GM12878 (cell line): Measurements from ENCODE around the gene GRIA4.

Experiments
- DPF2 ChIP-seq: fragments of 450-650 bp; IDR thresholded peaks from 2 replicates; pipeline ENCODE4 v1.6.1; 2017; ENCODE audit warnings: mild to moderate bottlenecking
- POLR2AphosphoS5 ChIP-seq: IDR thresholded peaks from 2 replicates; pipeline ENCODE4 v1.6.1; 2011; ENCODE audit warnings: mild to moderate bottlenecking, low read length, inconsistent platforms
- TCF12 ChIP-seq: IDR thresholded peaks from 2 replicates; pipeline ENCODE4 v1.6.1; 2011; ENCODE audit warnings: low read depth, mild to moderate bottlenecking, low read length
- ZNF384 ChIP-seq: IDR thresholded peaks from 2 replicates; pipeline ENCODE4 v1.6.1; 2012; ENCODE audit warnings: low read depth, mild to moderate bottlenecking, low read length, improper control_type of control experiment, borderline replicate concordance
- TF ChIP-seq, protein P1 (sequence below): IDR thresholded peaks from 2 replicates; pipeline ENCODE4 v1.6.1; 2011; ENCODE audit warnings: low read depth, low read length, improper control_type of control experiment, borderline replicate concordance

DNA sequence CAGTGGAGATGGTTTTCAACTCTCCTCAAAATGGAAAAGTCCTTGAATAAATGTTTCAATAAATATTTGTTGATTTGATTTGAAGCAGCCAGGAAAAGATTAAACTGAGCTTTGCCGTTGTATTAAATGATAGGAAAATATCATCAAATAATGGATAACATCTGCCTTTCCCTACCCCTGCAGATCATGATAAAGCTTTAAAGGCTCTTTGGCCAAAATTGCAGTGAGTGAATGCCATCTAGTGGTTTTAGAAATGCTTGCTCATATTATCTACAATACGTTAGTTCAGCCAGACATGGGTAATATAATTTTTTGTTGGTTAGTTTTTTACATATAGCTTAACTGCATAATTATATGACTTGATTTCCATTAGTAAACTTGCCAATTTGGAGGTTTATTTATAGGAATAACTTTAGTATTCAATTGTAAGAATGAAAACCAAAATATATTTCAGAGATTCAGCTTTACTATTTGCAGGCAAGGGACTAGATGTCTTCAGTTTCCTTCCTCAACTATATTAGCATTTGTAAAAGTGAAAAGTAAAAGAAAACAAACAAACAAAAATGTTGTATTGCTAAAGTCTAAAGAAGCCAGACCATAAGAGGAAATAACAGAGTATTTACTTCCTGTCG lies 253.0 kb downstream of the GRIA4 start:
- TF ChIP-seq, protein P1, sequence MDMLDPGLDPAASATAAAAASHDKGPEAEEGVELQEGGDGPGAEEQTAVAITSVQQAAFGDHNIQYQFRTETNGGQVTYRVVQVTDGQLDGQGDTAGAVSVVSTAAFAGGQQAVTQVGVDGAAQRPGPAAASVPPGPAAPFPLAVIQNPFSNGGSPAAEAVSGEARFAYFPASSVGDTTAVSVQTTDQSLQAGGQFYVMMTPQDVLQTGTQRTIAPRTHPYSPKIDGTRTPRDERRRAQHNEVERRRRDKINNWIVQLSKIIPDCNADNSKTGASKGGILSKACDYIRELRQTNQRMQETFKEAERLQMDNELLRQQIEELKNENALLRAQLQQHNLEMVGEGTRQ, result no peak
- TF ChIP-seq TCF12, result no peak
- TF ChIP-seq DPF2, result no peak
- TF ChIP-seq POLR2AphosphoS5, result no peak
- TF ChIP-seq ZNF384, result no peak
